ENCODE data around the gene SMAD3.

SMAD3 gene

DNA sequence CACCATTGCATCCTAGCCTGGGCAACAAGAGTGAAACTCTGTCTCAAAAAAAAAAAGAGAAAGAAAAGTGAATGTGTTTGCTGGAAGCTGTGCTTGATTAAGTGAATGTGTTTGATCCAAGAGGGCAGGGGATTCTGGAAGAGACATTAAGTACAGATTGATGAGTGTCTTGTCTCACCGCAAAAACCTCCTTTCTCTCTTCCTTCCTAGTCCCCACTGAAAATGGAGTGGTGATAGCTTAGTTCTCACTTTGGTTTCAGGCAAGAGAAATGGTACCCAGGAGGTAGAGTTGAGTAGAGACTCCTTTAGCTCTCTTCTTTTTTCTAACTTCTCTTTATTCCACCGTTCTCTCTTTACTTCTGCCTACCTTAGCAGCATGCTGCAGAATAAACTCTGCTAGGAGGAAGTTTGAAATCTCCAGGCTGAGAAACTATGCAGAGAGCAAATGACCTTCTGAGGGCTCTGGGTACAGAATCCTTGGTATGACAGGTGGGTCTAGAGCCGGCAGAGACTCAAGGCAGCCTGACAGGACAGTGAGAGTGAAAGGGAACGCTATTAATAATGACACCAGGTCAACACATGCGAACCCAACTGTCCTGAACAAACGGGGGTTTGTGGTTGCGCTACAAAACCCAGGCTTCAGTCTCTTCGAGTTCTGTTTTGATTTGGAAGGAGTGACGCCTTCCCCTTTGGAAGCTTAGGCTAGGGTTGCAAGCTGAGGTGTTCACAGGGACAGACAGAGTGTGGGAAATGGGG, 74.9 kb downstream of the SMAD3 start:
- CTCF ChIA-PET, result interaction anchor here (0.7 kb wide), 2 partner anchors 26 to 228 kb away, joined by 3 to 5 read pairs; no protein-coding TSS in a partner anchor
- POLR2A ChIA-PET (ENCODE audit: low non-redundant PET), result no interaction called here
- DNase-seq (ENCODE audit: low spot score), result no peak
- no peak overlapping the region for H3K27ac ChIP-seq
- no peak for TF ChIP-seq CTCF (conservative IDR thresholded peaks at IDR 0.05; ENCODE audit: low read depth)

DNA sequence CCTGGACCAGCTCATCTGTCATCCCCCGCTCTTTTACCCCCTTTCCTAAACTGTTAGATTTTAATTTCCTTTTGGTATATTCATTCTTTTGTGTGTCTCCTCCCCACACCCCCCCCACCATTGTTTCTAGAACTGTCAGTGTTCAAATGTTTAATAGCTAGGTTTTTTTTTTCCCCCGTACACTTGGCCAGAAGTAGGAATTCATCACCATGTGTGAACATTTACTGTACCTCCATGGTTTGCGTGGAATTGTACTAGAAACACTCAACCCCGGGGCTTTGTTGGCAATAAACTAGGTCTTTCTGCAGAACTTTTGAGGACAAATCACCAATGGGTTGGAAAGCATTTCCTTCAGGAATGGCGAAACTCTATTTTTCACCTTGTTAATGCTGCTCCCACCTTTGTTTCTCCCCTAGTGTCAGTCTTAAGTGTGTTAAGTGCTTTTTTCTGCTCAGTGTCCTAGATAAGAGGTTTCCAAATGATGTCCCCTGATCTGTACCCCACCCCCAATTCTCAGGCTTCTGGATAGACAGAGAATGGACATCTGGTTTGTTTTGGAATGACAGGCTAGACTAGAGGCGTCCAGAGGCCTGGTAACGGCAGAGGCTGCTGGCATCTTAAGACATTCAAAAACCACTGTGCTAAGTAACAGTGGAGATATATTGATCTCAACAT, 76.8 kb downstream of the SMAD3 start:
- ChIA-PET CTCF (interaction anchor here (1.5 kb wide), 1 partner anchor 196 kb away, joined by 4 read pairs; no protein-coding TSS in a partner anchor), POLR2A (ENCODE audit: low non-redundant PET) (no interaction called here)
- DNase-seq (ENCODE audit: low spot score), result no peak
- no peak for TF ChIP-seq CTCF (conservative IDR thresholded peaks at IDR 0.05; ENCODE audit: low read depth)
- peak overlapping the region; percentile 69 for H3K27ac ChIP-seq

- TF ChIP-seq CTCF (conservative IDR thresholded peaks at IDR 0.05; ENCODE audit: low read depth), result no peak
- H3K27ac ChIP-seq, result peak overlapping the region; percentile 69
- ChIA-PET CTCF (interaction anchor here (1.5 kb wide), 1 partner anchor 196 kb away, joined by 4 read pairs; no protein-coding TSS in a partner anchor), POLR2A (ENCODE audit: low non-redundant PET) (no interaction called here)
- no peak for DNase-seq (ENCODE audit: low spot score)
These were observed 77.3 kb downstream of the SMAD3 start for GRCh38 chr15:67142767-67143100.

GRCh38 chr15:67143646-67144045, 78.2 kb downstream of the SMAD3 start:
- ChIA-PET CTCF (no interaction called here), POLR2A (ENCODE audit: low non-redundant PET) (no interaction called here)
- H3K27ac ChIP-seq, result peak overlapping the region; percentile 69
- TF ChIP-seq CTCF (conservative IDR thresholded peaks at IDR 0.05; ENCODE audit: low read depth), result no peak
- DNase-seq (ENCODE audit: low spot score), result no peak

DNA sequence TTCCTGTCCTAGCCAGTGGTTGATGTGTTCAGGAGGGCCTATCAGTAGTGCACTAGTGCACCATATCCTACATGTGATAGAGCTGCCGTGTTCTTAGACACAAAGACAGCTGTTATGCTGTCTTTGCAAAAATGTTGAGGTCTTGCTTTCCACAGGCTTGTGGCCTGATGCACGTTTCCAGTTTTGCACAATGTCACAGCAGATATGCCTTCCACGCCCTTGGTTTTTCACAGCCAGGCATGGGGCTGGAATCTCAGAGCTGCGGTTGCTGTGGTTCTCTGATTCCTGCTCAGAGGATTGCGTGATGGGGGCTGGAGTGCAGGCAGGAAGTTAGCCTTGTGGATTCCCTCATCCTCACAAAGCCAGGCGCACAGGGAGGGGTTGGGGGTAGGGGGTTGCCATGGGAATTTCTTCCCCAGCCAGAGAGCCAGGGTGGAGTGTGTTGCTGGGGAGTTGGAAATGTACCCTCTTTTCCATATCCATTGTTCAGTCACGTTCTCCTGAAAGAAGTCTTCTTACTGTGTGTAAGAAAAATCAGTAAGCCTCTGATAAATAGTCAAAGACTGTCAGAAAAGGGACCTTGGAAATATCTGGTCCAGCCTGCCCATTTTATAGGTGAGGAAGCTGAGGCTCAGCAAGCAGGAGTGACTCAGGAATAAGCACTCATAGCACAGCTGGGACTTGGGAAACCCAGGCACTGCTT, 79.4 kb downstream of the SMAD3 start:
- CTCF ChIA-PET, result no interaction called here
- POLR2A ChIA-PET (ENCODE audit: low non-redundant PET), result no interaction called here
- DNase-seq (ENCODE audit: low spot score), result no peak
- peak overlapping the region; percentile 63 for H3K27ac ChIP-seq
- no peak for TF ChIP-seq CTCF (conservative IDR thresholded peaks at IDR 0.05; ENCODE audit: low read depth)

DNA sequence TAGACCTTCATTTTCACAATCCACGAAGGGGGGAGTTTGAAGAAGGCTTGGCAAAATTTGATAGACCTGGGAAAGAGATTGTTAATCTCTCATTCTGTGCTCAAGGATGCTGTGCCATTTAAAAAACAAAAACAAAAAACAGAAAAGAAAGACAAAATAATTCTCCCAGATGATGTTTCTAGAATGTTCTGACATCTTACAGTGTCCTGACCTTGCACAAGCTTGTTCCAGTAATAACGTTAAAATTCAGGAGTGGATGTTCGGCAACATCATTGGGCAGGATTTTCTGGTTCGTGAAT, 79.9 kb downstream of the SMAD3 start:
- ChIA-PET CTCF (no interaction called here), POLR2A (ENCODE audit: low non-redundant PET) (no interaction called here)
- peak overlapping the region; percentile 97 for H3K27ac ChIP-seq
- DNase-seq (ENCODE audit: low spot score), result no peak
- TF ChIP-seq CTCF (conservative IDR thresholded peaks at IDR 0.05; ENCODE audit: low read depth), result no peak
